Stimulated activated naive CD8-positive, alpha-beta T cell treated with anti-CD3 and anti-CD28 coated beads, Interleukin-15, amount 100 ng/mL, for 72 hours (primary cell): ENCODE data around the gene MAP10.
A peak's percentile ranks its signal among the peaks of the same experiment; 100 is the strongest.

Experiments
- ATAC-seq: fragments of 150-1000 bp; cut with Tn5 transposase; 2 replicates; pipeline ENCODE4 v1.10.0; 2021; ENCODE audit warnings: mild to moderate bottlenecking, moderate library complexity
- DNase-seq, 2 donors: peaks; one replicate each; pipeline ENCODE4 v3.0.0; 2021 to 2022
- H3K27ac Mint-ChIP-seq, 2 donors: one replicate each; pipeline ENCODE4 v1.8.0; 2022; ENCODE audit warnings: mild to moderate bottlenecking in 2 of 2, mixed read lengths in 2 of 2, moderate library complexity in 2 of 2
- H3K27me3 Mint-ChIP-seq: one replicate; pipeline ENCODE4 v1.8.0; 2022; ENCODE audit warnings: mixed read lengths
- H3K4me1 Mint-ChIP-seq: one replicate; pipeline ENCODE4 v1.8.0; 2022; ENCODE audit warnings: mild to moderate bottlenecking, mixed read lengths
- H3K4me3 Mint-ChIP-seq, 2 donors: one replicate each; pipeline ENCODE4 v1.8.0; 2022; ENCODE audit warnings: mild to moderate bottlenecking in 2 of 2, mixed read lengths in 2 of 2, moderate library complexity in 1 of 2
- H3K9me3 Mint-ChIP-seq, 2 donors: one replicate each; pipeline ENCODE4 v1.8.0; 2022; ENCODE audit warnings: mixed read lengths in 2 of 2

MAP10 gene

DNA sequence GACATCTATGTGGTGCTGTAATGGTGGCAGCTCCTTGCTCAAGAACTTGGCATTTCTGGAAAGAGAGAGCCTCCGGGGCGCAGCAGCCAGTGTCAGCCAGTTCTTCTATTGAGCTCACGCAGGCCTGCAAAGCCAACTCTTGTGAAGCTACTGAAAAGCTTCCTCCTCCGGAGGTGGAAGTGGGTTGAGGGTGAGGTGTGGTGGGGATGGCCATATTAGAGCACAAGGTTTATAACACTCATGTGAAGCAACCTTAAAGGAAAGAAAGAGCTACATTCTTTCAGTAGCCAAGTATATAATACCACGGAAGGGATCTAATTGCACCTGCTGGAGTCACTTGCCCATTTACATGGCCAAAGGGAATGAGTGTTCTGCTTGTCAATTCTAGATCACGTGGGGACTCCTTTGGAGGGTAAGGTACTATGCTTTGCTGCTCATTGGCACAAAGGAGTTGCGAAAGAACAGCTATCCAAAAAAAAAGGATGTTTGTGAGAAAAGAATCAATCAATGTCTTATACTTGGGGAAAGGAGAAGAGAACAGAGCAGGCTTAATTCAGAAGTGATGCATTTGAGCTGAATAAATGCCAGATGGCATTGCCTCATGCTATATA is 18.3 kb upstream of the MAP10 start:
- H3K9me3 Mint-ChIP-seq = no peaks in the 10 kb centered on the region
- H3K27me3 Mint-ChIP-seq = no peaks in the 10 kb centered on the region
- H3K4me1 Mint-ChIP-seq = peaks cover 8% of the 10 kb centered on the region
- ATAC-seq (peak; percentile 76), DNase-seq (peak in 1 of 2 donors; percentile 18)
- H3K4me3 Mint-ChIP-seq = no peak overlapping the region
- no peak overlapping the region for H3K27ac Mint-ChIP-seq

GRCh38 chr1:232788235-232788872 is 16.9 kb upstream of the MAP10 start:
- H3K27me3 Mint-ChIP-seq = no peaks in the 10 kb centered on the region
- no peak overlapping the region for H3K4me3 Mint-ChIP-seq
- peak overlapping the region in 1 of 2 donors; percentile 22 for H3K27ac Mint-ChIP-seq
- no peaks in the 10 kb centered on the region for H3K9me3 Mint-ChIP-seq
- H3K4me1 Mint-ChIP-seq = peaks cover 18% of the 10 kb centered on the region
- ATAC-seq = no peak
- no peak for DNase-seq

GRCh38 chr1:232789651-232790050 is 15.6 kb upstream of the MAP10 start:
- DNase-seq = no peak
- Mint-ChIP-seq H3K4me3 (no peak overlapping the region), H3K9me3 (no peaks in the 10 kb centered on the region), H3K27me3 (no peaks in the 10 kb centered on the region), H3K4me1 (peaks cover 25% of the 10 kb centered on the region), H3K27ac (no peak overlapping the region)
- ATAC-seq = no peak

DNA sequence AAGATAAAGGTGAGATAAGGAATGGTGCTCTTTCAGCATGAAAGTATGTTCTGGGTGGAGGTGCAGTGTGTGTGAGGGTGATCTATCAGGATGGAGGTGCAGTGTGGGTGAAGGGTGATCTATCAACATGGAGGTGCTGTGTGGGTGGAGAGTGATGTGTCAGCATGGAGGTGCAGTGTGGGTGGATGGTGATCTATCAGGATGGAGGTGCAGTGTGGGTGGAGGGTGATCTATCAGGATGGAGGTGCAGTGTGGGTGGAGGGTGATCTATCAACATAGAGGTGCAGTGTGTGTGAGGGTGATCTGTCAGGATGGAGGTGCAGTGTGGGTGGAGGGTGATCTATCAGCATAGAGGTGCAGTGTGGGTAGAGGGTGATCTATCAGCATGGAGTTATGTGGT is 12.3 kb upstream of the MAP10 start:
- no peaks in the 10 kb centered on the region for H3K27me3 Mint-ChIP-seq
- no peaks in the 10 kb centered on the region for H3K9me3 Mint-ChIP-seq
- peak overlapping the region in 1 of 2 donors; percentile 2 for H3K4me3 Mint-ChIP-seq
- H3K27ac Mint-ChIP-seq = no peak overlapping the region
- ATAC-seq (no peak), DNase-seq (no peak)
- peaks cover 17% of the 10 kb centered on the region for H3K4me1 Mint-ChIP-seq

GRCh38 chr1:232793944-232794343 is 11.3 kb upstream of the MAP10 start:
- peaks cover 17% of the 10 kb centered on the region for H3K4me1 Mint-ChIP-seq
- H3K27ac Mint-ChIP-seq = no peak overlapping the region
- no peaks in the 10 kb centered on the region for H3K9me3 Mint-ChIP-seq
- ATAC-seq (peak; percentile 76), DNase-seq (peak in 1 of 2 donors; percentile 14)
- H3K27me3 Mint-ChIP-seq = no peaks in the 10 kb centered on the region
- H3K4me3 Mint-ChIP-seq = peak overlapping the region in 1 of 2 donors; percentile 14

GRCh38 chr1:232795497-232796053 is 9.6 kb upstream of the MAP10 start:
- no peaks in the 10 kb centered on the region for H3K9me3 Mint-ChIP-seq
- ATAC-seq (no peak), DNase-seq (no peak)
- peaks cover 7% of the 10 kb centered on the region for H3K27me3 Mint-ChIP-seq
- H3K4me1 Mint-ChIP-seq = peaks cover 17% of the 10 kb centered on the region
- no peak overlapping the region for H3K4me3 Mint-ChIP-seq
- H3K27ac Mint-ChIP-seq = no peak overlapping the region

DNA sequence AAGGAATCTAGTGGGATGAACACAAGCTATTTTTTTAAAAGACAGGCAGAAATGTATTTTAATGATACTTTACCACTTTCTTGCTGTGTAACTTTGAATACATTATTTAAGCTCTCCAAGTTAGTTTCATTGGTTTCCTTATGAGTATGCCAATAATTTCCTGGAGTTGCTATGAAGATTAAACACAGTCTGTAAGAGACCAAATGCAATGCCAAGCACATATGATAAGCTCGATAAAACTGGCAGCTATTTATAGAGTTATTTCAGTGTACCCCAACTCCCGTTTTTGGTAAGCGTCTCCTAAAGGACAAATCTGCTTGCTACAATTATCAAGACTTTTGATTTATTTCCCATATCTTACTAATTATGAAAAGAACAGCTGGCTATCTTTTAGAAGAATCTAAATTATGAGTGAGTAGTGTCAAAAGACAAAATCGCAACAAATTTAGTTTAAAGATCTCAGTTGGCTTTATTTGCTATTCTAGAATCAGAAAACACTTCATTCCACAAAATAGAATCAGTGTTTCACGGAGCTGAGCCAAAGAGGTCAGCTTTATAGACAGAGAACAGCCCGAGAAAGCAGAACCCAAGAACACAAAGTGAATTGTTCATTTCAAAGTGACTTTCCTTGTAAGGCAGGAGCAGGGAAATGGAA is 7.2 kb upstream of the MAP10 start:
- no peak for ATAC-seq
- no peaks in the 10 kb centered on the region for H3K9me3 Mint-ChIP-seq
- peaks cover 11% of the 10 kb centered on the region for H3K4me1 Mint-ChIP-seq
- H3K27me3 Mint-ChIP-seq = peaks cover 14% of the 10 kb centered on the region
- DNase-seq = no peak
- H3K4me3 Mint-ChIP-seq = no peak overlapping the region
- H3K27ac Mint-ChIP-seq = no peak overlapping the region

DNA sequence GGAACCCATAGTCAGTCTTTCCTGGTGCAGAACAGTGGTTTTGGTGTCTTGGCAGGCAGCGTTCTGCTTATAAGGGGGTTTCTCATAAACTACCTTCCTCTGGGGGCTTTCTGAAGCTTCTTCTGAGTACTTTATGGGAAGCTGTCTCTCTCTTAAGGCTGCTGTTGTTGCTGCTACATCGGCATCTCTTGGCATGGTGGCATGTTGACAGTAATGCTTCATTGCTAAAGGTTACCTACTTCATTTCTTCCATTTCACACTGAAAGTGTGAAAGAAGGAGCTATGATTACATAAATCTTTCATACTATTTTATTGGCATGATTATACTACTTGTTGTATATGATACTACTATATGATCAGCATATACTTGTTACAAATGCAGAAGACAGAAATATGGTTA is 6.3 kb upstream of the MAP10 start:
- ATAC-seq (no peak), DNase-seq (no peak)
- Mint-ChIP-seq H3K9me3 (no peaks in the 10 kb centered on the region), H3K27me3 (peaks cover 14% of the 10 kb centered on the region), H3K27ac (no peak overlapping the region), H3K4me3 (no peak overlapping the region), H3K4me1 (peaks cover 1% of the 10 kb centered on the region)

- Mint-ChIP-seq H3K4me1 (peaks cover 9% of the 10 kb centered on the region), H3K27me3 (peaks cover 7% of the 10 kb centered on the region), H3K9me3 (peaks cover 5 to 23% of the 10 kb centered on the region in 2 donors), H3K4me3 (peak overlapping the region; percentile 95 to 96), H3K27ac (peak overlapping the region in 1 of 2 donors; percentile 97)
- DNase-seq (no peak), ATAC-seq (no peak)
Observed at GRCh38 chr1:232806186-232806510, 932 bp downstream of the MAP10 start.

DNA sequence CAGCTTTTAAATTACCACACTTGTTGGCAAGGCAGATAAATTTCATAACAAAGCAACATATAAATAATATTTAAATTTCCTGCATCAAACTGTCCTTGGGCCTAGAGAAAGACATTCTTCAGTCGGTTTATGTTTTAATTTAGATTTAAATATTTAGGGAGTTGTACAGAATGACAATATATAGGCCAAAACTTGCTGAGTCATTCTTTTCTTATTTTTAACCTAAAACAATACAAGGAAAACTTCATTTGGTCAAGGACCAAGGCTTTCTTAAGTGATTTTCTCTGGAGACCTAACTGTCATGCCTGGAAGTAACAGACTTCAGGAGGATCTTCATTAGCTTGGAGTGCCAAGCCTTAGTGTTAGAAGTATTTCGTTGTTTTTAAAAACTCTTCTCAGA is 5.6 kb downstream of the MAP10 start:
- Mint-ChIP-seq H3K27ac (no peak overlapping the region), H3K9me3 (peaks cover 5 to 41% of the 10 kb centered on the region in 2 donors), H3K4me3 (no peak overlapping the region), H3K27me3 (no peaks in the 10 kb centered on the region), H3K4me1 (no peaks in the 10 kb centered on the region)
- ATAC-seq (no peak), DNase-seq (no peak)

GRCh38 chr1:232812560-232812959 is 7.3 kb downstream of the MAP10 start:
- H3K27me3 Mint-ChIP-seq = no peaks in the 10 kb centered on the region
- H3K4me3 Mint-ChIP-seq = no peak overlapping the region
- no peak for DNase-seq
- no peaks in the 10 kb centered on the region for H3K4me1 Mint-ChIP-seq
- H3K27ac Mint-ChIP-seq = no peak overlapping the region
- peaks cover 1 to 30% of the 10 kb centered on the region in 2 donors for H3K9me3 Mint-ChIP-seq
- no peak for ATAC-seq

DNA sequence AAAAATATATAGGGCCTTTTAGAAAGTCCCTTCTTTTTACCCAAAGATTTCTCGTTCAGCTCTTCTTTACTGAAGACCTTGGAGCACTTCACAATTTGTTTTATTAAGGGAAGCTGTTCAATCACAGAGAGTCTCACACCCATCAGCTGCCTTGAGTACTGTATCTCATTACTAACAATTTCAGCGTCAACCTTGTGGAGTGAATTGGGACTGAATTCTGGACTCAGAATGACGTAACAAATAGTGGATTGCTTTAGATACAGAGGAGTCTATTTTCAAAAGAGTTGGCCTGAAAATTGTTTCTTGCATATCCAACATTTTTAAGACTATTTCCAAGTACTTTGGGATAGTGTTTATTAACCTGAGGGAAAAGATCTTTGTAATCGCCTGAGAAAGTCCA is 7.9 kb downstream of the MAP10 start:
- H3K9me3 Mint-ChIP-seq = peaks cover 0 to 28% of the 10 kb centered on the region in 2 donors
- H3K4me3 Mint-ChIP-seq = no peak overlapping the region
- ATAC-seq = no peak

DNA sequence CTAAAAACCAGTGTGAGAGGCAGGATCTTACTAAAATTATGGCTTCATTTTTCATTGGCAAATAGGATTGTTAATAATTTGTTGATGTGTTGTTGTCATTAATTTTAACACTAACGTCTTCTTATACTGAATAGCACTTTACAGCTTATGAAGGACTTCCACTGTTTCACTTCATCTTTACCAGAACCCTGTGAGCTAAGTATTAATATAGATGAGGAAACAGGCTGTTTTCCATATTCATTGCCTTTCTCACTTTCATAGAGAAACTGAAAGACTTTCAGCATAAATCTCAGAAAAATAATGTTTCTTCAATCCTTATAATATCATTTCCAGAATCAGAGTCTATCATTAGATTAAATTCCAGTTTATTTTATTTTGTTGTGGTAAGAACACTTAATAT is 8.5 kb downstream of the MAP10 start:
- peaks cover 0 to 28% of the 10 kb centered on the region in 2 donors for H3K9me3 Mint-ChIP-seq
- H3K4me1 Mint-ChIP-seq = no peaks in the 10 kb centered on the region
- no peak for ATAC-seq
- no peaks in the 10 kb centered on the region for H3K27me3 Mint-ChIP-seq
- no peak overlapping the region for H3K27ac Mint-ChIP-seq
- DNase-seq = no peak
- no peak overlapping the region for H3K4me3 Mint-ChIP-seq

More for the DNA sequence above, 7.9 kb downstream of the MAP10 start:
- no peaks in the 10 kb centered on the region for H3K4me1 Mint-ChIP-seq
- H3K27me3 Mint-ChIP-seq = no peaks in the 10 kb centered on the region
- no peak overlapping the region for H3K27ac Mint-ChIP-seq
- DNase-seq = no peak

GRCh38 chr1:232816324-232816723 is 11.1 kb downstream of the MAP10 start:
- Mint-ChIP-seq H3K27me3 (no peaks in the 10 kb centered on the region), H3K4me3 (no peak overlapping the region), H3K9me3 (peaks cover 0 to 19% of the 10 kb centered on the region in 2 donors)

DNA sequence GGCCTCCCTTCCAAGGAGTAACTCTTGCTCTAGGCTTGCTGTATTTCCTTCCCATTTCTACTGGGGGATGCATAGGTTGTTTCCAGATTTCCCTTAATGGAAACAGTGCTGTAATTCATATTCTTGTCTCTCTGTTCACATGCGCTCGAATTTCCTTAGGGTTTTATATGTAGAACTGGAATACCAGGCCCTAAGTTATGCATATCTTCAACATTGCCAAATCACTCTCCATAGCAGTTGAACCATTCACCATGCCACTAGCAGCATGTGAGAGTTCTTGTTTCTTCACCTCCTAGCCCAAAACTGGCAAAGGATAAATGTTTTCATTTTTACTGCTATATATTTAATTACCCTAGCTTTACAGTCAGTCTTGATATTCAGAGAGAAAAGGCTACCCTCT is 12.8 kb downstream of the MAP10 start:
- DNase-seq (no peak), ATAC-seq (no peak)
- Mint-ChIP-seq H3K27me3 (no peaks in the 10 kb centered on the region), H3K9me3 (peaks cover 0 to 8% of the 10 kb centered on the region in 2 donors), H3K27ac (peak overlapping the region in 1 of 2 donors; percentile 5), H3K4me1 (no peaks in the 10 kb centered on the region), H3K4me3 (no peak overlapping the region)

More at GRCh38 chr1:232816324-232816723, 11.1 kb downstream of the MAP10 start:
- Mint-ChIP-seq H3K4me1 (no peaks in the 10 kb centered on the region), H3K27ac (no peak overlapping the region)
- no peak for ATAC-seq
- no peak for DNase-seq

DNA sequence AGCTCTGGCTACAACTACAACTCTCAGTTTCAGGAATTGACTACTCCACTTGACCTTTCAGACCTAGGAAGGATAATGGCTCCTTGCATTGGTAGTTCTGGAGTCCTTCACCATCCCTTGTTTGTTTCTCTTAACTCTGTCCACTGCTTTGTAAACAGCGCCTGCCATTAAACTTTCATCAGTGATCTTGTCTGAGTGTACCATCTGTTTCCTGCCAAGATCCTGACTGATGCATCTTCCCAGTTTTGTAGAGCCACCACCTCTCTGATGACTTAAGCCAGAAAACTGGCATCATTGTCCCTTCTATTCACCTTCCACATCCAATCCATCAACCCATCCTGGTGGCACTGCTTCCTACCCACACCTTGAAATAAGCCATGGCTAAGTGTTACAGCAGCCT is 15.2 kb downstream of the MAP10 start:
- H3K9me3 Mint-ChIP-seq = peaks cover 0 to 7% of the 10 kb centered on the region in 2 donors
- no peaks in the 10 kb centered on the region for H3K4me1 Mint-ChIP-seq
- ATAC-seq (no peak), DNase-seq (no peak)
- H3K27me3 Mint-ChIP-seq = no peaks in the 10 kb centered on the region
- H3K4me3 Mint-ChIP-seq = no peak overlapping the region
- peak overlapping the region in 1 of 2 donors; percentile 16 for H3K27ac Mint-ChIP-seq
